Endothelial cell of umbilical vein (primary cell): ENCODE measurements around the gene MAJIN.

Experiments
- CTCF ChIP-seq, 2 donors: IDR thresholded peaks; 1 replicate in 1 of 2; 2 replicates in 1 of 2; pipeline ENCODE4 v1.5.1; 2011; ENCODE audit warnings: low read length in 2 of 2, mild to moderate bottlenecking in 2 of 2, moderate library complexity in 2 of 2, control low read depth in 1 of 2, inconsistent platforms in 1 of 2, low read depth in 1 of 2; ENCODE audit not compliant: insufficient read depth in 1 of 2; ENCODE audit errors: extremely low read depth in 1 of 2
- EZH2 ChIP-seq: IDR thresholded peaks from 2 replicates; pipeline ENCODE4 v1.6.1; 2012; ENCODE audit warnings: borderline replicate concordance, low read depth, mild to moderate bottlenecking, moderate library complexity, low read length, inconsistent platforms; ENCODE audit not compliant: severe bottlenecking
- FOS ChIP-seq: IDR thresholded peaks from 2 replicates; pipeline ENCODE4 v1.6.1; 2011; ENCODE audit warnings: mild to moderate bottlenecking, low read length, moderate library complexity, borderline replicate concordance; ENCODE audit not compliant: insufficient read depth
- GATA2 ChIP-seq: IDR thresholded peaks from 2 replicates; pipeline ENCODE4 v1.7.0; 2011; ENCODE audit warnings: low read depth, mild to moderate bottlenecking, moderate library complexity, mixed read lengths, low read length; ENCODE audit not compliant: insufficient read length, insufficient read depth
- JUN ChIP-seq: IDR thresholded peaks from 2 replicates; pipeline ENCODE4 v1.6.1; 2011; ENCODE audit warnings: borderline replicate concordance, low read depth; ENCODE audit not compliant: insufficient read length, insufficient read depth
- POLR2A ChIP-seq: IDR thresholded peaks from 2 replicates; pipeline ENCODE4 v1.6.1; 2012; ENCODE audit warnings: low read depth, mild to moderate bottlenecking, control low read depth, low read length
- POLR2AphosphoS5 ChIP-seq: IDR thresholded peaks from 2 replicates; pipeline ENCODE4 v1.6.1; 2012; ENCODE audit warnings: low read depth, mild to moderate bottlenecking, control low read depth, low read length, moderate library complexity; ENCODE audit not compliant: insufficient read depth
- TF ChIP-seq, protein P1 (sequence below): IDR thresholded peaks from 2 replicates; pipeline ENCODE4 v1.6.1; 2011; ENCODE audit not compliant: insufficient read depth, insufficient read length

DNA sequence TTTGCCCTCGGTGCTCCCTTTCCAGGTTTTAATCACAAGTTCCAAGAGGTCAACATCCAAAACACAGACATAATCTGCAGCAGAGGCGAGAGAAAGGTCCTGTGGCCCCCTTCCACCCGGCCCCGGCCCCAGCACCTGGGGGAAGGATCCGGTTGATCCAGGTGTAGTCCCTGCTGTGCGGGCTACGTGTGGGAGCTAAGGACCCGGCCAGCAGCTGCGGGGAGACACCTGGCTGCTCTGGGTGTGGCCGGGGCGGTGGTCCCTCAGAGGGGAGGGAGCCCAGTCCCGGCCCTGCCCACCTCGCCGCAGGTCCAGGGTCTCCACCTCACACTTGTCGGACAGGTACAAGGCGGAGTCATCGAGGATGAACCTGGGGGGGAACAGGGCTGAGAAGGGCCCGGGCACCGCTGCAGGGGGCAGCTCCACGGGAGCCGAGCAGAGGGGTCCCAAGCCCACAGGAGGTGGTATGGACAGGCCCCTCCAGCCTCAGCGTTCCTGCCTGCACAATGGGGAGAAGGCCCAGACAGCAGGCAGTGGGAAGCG, 68.5 kb downstream of the MAJIN start:
- TF ChIP-seq CTCF (IDR thresholded peaks at IDR 0.05; ENCODE audit: extremely low read depth in 1 of 2, insufficient read depth in 1 of 2, low read depth in 1 of 2, low read length in 2 of 2) (no peak), POLR2A (no peak), POLR2AphosphoS5 (no peak), EZH2 (no peak), GATA2 (no peak), FOS (no peak), JUN (no peak)
- TF ChIP-seq, protein P1, sequence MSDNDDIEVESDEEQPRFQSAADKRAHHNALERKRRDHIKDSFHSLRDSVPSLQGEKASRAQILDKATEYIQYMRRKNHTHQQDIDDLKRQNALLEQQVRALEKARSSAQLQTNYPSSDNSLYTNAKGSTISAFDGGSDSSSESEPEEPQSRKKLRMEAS: no peak
